HL-60 (cell line): ENCODE results near the gene REEP3.

Experiments
- CTCF ChIP-seq: IDR thresholded peaks from one replicate; pipeline ENCODE4 v1.5.1; 2011; ENCODE audit warnings: low read length, control low read depth, inconsistent platforms; ENCODE audit not compliant: insufficient read depth
- POLR2AphosphoS5 ChIP-seq: IDR thresholded peaks from 2 replicates; pipeline ENCODE4 v1.6.1; 2012; ENCODE audit warnings: low read depth
- REST ChIP-seq: IDR thresholded peaks from 2 replicates; pipeline ENCODE4 v1.6.1; 2012; ENCODE audit warnings: low read depth; ENCODE audit not compliant: insufficient replicate concordance

DNA sequence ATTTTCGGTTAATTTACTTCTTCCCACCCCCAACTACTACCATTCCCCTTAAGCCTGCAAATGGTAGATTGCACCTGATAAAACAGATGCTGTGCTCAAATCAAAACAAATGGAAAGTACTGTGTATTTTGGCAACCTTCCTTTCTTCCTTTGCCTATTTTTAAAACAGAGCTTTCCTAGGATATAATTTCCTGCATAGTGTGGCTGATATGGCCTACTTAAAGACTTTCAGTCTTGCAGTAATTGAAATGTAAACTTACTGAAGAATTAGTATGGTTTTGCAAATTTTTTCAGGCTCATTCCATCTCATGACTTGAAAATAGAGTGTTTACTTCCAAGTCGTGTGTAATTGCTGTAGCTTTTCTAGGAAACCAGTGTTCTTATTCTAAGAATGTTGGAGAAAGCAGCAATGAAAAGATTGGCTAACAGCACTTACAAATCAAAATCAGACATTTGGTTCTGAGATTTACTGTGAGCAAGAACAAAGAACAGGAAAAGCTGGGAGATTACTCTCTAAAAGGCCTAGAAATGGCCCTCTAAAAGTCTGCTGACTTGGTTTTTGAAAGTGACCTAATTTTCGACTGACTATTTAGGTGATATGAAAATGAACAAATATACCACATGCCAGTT lies 52.0 kb downstream of the REEP3 start:
- TF ChIP-seq POLR2AphosphoS5, result no peak
- TF ChIP-seq CTCF, result no peak
- TF ChIP-seq REST, result no peak
